Kidney (tissue), 14 donors: ENCODE data around the gene CENPO. TPM values are rescaled to one million over a fixed set of nuclear protein-coding genes. Genes with fewer than 3 reads are reported as not detected.

Experiments used
- DNase-seq, 5 donors: peaks; one replicate each; pipeline ENCODE4 v3.0.0-alpha.2; 2013 to 2020
- FAIRE-seq: peaks from 2 replicates; lab custom pipeline; 2012; peaks lifted over from hg19 to GRCh38; lab: Jason Lieb, UNC
- H3K27ac ChIP-seq, 2 donors: one replicate each; pipeline ENCODE4 v1.7.0; 2013; ENCODE audit warnings: low read depth in 2 of 2, low read length in 2 of 2, inconsistent platforms in 1 of 2
- H3K27me3 ChIP-seq: one replicate; pipeline ENCODE4 v1.7.1; 2013; ENCODE audit warnings: low read length, inconsistent platforms; ENCODE audit not compliant: control insufficient read depth, insufficient read depth
- H3K36me3 ChIP-seq, 3 donors: one replicate each; pipeline versions ENCODE4 v1.7.0 to v1.7.1; 2013; ENCODE audit warnings: low read length in 3 of 3, control low read depth in 1 of 3, inconsistent platforms in 1 of 3; ENCODE audit not compliant: insufficient read depth in 3 of 3, control insufficient read depth in 2 of 3
- H3K4me1 ChIP-seq, 3 donors: one replicate each; pipeline versions ENCODE4 v1.7.0 to v1.7.1; 2013; ENCODE audit warnings: low read length in 3 of 3, inconsistent platforms in 1 of 3, low read depth in 1 of 3; ENCODE audit not compliant: control insufficient read depth in 2 of 3, insufficient read depth in 2 of 3
- H3K4me3 ChIP-seq, 3 donors: one replicate each; pipeline versions ENCODE4 v1.7.0 to v1.8.1; 2013; ENCODE audit warnings: low read length in 3 of 3, control low read depth in 1 of 3, inconsistent platforms in 1 of 3
- H3K9ac ChIP-seq, 3 donors: one replicate each; pipeline versions ENCODE4 v1.7.0 to v1.7.1; 2013; ENCODE audit warnings: low read length in 3 of 3, control low read depth in 1 of 3, inconsistent platforms in 1 of 3
- H3K9me3 ChIP-seq, 3 donors: one replicate each; pipeline versions ENCODE4 v1.7.0 to v1.7.1; 2013; ENCODE audit warnings: low read length in 3 of 3, control low read depth in 1 of 3, inconsistent platforms in 1 of 3; ENCODE audit not compliant: control insufficient read depth in 2 of 3, insufficient read depth in 1 of 3
- CTCF ChIP-seq: IDR thresholded peaks from 3 replicates; pipeline ENCODE4 v1.5.1; 2012; ENCODE audit warnings: mild to moderate bottlenecking, moderate library complexity, borderline replicate concordance; ENCODE audit not compliant: insufficient read depth; ENCODE audit errors: extremely low read depth
- intact Hi-C: fragments of 100-400 bp; cut with DNase I; formaldehyde crosslinking; loops from one replicate; pipeline ENCODE4 v1.11.1; 2022
- polyA plus RNA-seq: library from polyadenylated mRNA; stranded (reverse); fragments of 350-450 nt; fragmentation: Illumina TruSeq; extraction: RNeasy Lipid Tissue Mini Kit (QIAGEN cat#74804); gene quantifications from one replicate; pipeline ENCODE4 v1.2.3, GENCODE V29; 2014; ENCODE audit warnings: low read depth, low replicate concordance; ENCODE audit not compliant: insufficient read depth
- total RNA-seq: library from RNA; stranded (reverse); fragmentation: NEBNext Ultra II Directional; extraction: Animal tissue kit (Norgen Biotek cat#: 25700); gene quantifications from one replicate; pipeline ENCODE4 v1.2.1, GENCODE V29; 2021
- donor health status: control.
- donor health status: control.
- donor health status: control.
- donor health status: control.
- donor health status: control.
- donor health status: DM: yes; HTN: yes; CAD: no.
- donor health status: Normal renal cell carcinoma (clear cell type).

Gene CENPO
- total and polyA plus RNA-seq, 2 donors from 2014 or later, result 1.5 to 5.7 TPM

- TF ChIP-seq CTCF, result no peak
- intact Hi-C loops, result no loop called here
- Histone ChIP-seq H3K4me1 (peaks cover 0 to 12% (median 6%) of the 10 kb centered on the region in 3 donors), H3K36me3 (no peaks in the 10 kb centered on the region), H3K4me3 (no peak overlapping the region), H3K27me3 (no peaks in the 10 kb centered on the region), H3K9me3 (no peaks in the 10 kb centered on the region), H3K27ac (no peak overlapping the region), H3K9ac (no peak overlapping the region)
- FAIRE-seq (no peak), DNase-seq (peak in 2 of 5 donors; percentile 21 to 24)
Measured at GRCh38 chr2:24860631-24861030, 67.4 kb downstream of the CENPO start.

DNA sequence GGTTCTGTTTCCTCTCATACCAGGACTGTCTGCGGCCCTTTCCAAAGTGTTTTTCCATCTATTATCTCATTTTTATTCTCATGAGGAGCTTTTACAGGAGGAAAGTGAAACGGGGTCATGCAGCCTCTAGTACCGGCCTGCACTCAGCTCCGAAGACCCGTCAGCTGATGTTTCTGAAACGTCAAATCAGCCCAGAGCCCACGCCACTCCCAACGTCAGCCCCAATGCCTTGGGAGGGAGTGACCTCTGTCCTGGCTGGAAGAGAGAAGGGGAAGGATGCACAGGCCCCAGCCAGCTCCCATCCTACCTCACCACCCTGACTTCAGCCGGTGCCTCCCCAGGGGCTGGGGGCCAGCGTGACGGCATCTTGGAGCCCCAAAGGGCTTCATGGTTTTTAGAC, 68.3 kb downstream of the CENPO start:
- DNase-seq, result peak in 1 of 5 donors; percentile 39
- FAIRE-seq, result no peak

GRCh38 chr2:24863641-24864040, 70.4 kb downstream of the CENPO start:
- Histone ChIP-seq H3K27me3 (no peaks in the 10 kb centered on the region), H3K9me3 (no peaks in the 10 kb centered on the region), H3K4me1 (no peaks in the 10 kb centered on the region), H3K4me3 (no peak overlapping the region), H3K36me3 (no peaks in the 10 kb centered on the region), H3K9ac (no peak overlapping the region), H3K27ac (no peak overlapping the region)
- intact Hi-C loops, result no loop called here
- FAIRE-seq (no peak), DNase-seq (no peak)
- no peak for TF ChIP-seq CTCF

More for the DNA sequence above, 68.3 kb downstream of the CENPO start:
- H3K36me3 ChIP-seq, result no peaks in the 10 kb centered on the region
- no peaks in the 10 kb centered on the region for H3K9me3 ChIP-seq
- TF ChIP-seq CTCF, result no peak
- no peaks in the 10 kb centered on the region for H3K27me3 ChIP-seq
- no peak overlapping the region for H3K9ac ChIP-seq
- no peak overlapping the region for H3K27ac ChIP-seq
- H3K4me1 ChIP-seq, result peaks cover 0 to 7% (median 0%) of the 10 kb centered on the region in 3 donors
- H3K4me3 ChIP-seq, result no peak overlapping the region
- intact Hi-C loops, result no loop called here

DNA sequence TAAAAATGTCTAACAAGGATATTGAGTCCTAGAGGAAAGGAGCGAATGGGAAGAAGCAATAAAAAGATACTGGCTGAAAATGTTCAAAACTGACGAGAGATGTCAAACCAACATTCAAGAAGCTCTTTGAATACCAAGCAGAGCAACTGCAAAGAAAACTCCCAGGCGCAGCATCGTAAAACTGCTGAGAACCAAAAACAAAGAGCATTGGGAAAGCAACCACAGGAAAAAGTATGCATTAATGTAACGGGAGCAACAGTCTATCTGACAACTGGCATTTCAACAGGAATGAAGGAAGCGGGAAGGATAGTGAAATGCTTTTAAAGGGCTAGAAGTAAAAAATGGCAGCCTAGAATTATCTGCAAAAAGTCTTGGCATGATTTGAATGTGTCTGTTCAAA, 73.7 kb downstream of the CENPO start:
- no peak for FAIRE-seq
- no peak for TF ChIP-seq CTCF
- Histone ChIP-seq H3K4me3 (no peak overlapping the region), H3K4me1 (peaks cover 0 to 3% (median 0%) of the 10 kb centered on the region in 3 donors), H3K36me3 (no peaks in the 10 kb centered on the region), H3K9me3 (no peaks in the 10 kb centered on the region), H3K27ac (no peak overlapping the region), H3K9ac (no peak overlapping the region), H3K27me3 (no peaks in the 10 kb centered on the region)
- DNase-seq, result no peak
- intact Hi-C loops, result no loop called here
